A673 (cell line): ENCODE measurements around the gene GTF3C1. TPM values are rescaled to one million over a fixed set of nuclear protein-coding genes. Genes with fewer than 3 reads are reported as not detected.

ENCODE experiments used
- BruUV-seq: library from RNA; stranded (reverse); fragments of 400-500 nt; replicated peaks from 2 replicates; lab custom pipeline; 2021; lab: Mats Ljungman, UMichigan
- CTCF ChIA-PET: fragments of 300-600 bp; sonication (Branson Sonifier 250); formaldehyde crosslinking; loops from one replicate; lab custom pipeline; 2022; ENCODE audit warnings: antibody characterized with exemption; lab: Charles Lee
- POLR2A ChIA-PET: fragments of 300-600 bp; sonication (Branson Sonifier 250); formaldehyde crosslinking; loops from one replicate; lab custom pipeline; 2022; ENCODE audit warnings: antibody characterized with exemption; ENCODE audit not compliant: low non-redundant PET; lab: Charles Lee
- DNase-seq: peaks from one replicate; pipeline ENCODE4 v3.0.0-alpha.2; 2015; ENCODE audit warnings: low spot score
- H3K27ac ChIP-seq: fragments of 200-600 bp; sonication (generic); 2 replicates; pipeline ENCODE4 v1.5.1; 2016; ENCODE audit warnings: mixed run types, low read depth, mild to moderate bottlenecking, mixed read lengths, antibody characterized with exemption, low read length; ENCODE audit not compliant: poor library complexity, severe bottlenecking
- H3K27me3 ChIP-seq: fragments of 200-600 bp; sonication (generic); replicated peaks from 2 replicates; pipeline ENCODE4 v1.6.1; 2017; ENCODE audit warnings: mixed run types, low read depth, mild to moderate bottlenecking, mixed read lengths, antibody characterized with exemption, low read length; ENCODE audit not compliant: insufficient read depth, poor library complexity
- H3K36me3 ChIP-seq: fragments of 200-600 bp; sonication (generic); 2 replicates; pipeline ENCODE4 v1.6.1; 2016; ENCODE audit warnings: mixed run types, mild to moderate bottlenecking, mixed read lengths, antibody characterized with exemption, low read length; ENCODE audit not compliant: insufficient read depth, poor library complexity, severe bottlenecking
- H3K4me1 ChIP-seq: fragments of 200-600 bp; sonication (generic); 2 replicates; pipeline ENCODE4 v1.6.1; 2017; ENCODE audit warnings: mixed run types, mild to moderate bottlenecking, mixed read lengths, antibody characterized with exemption, low read length; ENCODE audit not compliant: insufficient read depth, poor library complexity, severe bottlenecking
- H3K4me3 ChIP-seq: fragments of 200-600 bp; sonication (generic); 2 replicates; pipeline ENCODE4 v1.5.1; 2016; ENCODE audit warnings: low read depth, mixed run types, mild to moderate bottlenecking, mixed read lengths, low read length; ENCODE audit not compliant: poor library complexity, severe bottlenecking
- H3K9me3 ChIP-seq: fragments of 200-600 bp; sonication (generic); 2 replicates; pipeline ENCODE4 v1.6.1; 2016; ENCODE audit warnings: mixed run types, low read depth, mild to moderate bottlenecking, mixed read lengths, antibody characterized with exemption, low read length; ENCODE audit not compliant: poor library complexity, severe bottlenecking
- EZH2 ChIP-seq: fragments of 200-600 bp; sonication (generic); IDR thresholded peaks from 2 replicates; pipeline ENCODE4 v1.6.1; 2017; ENCODE audit warnings: borderline replicate concordance, low read depth, mild to moderate bottlenecking, mixed read lengths, antibody characterized with exemption, low read length; ENCODE audit not compliant: poor library complexity, severe bottlenecking
- intact Hi-C: fragments of 100-400 bp; cut with micrococcal nuclease; formaldehyde crosslinking; loops from one replicate; pipeline ENCODE4 v1.10.0; 2022; ENCODE audit not compliant: unreplicated experiment
- total RNA-seq: library from RNA; stranded (reverse); gene quantifications from 2 replicates; pipeline ENCODE4 v1.2.3, GENCODE V29; 2021
- TF ChIP-seq, protein P1 (sequence below): fragments of 300-800, 200-600 bp; sonication (generic); conservative IDR thresholded peaks from 2 replicates; pipeline ENCODE4 v1.5.1; 2017; ENCODE audit warnings: low read depth, mild to moderate bottlenecking, antibody characterized with exemption, low read length, moderate library complexity, mixed read lengths

Gene GTF3C1
- total RNA-seq, 1 experiment from 2014 or later, result 94.2 TPM

DNA sequence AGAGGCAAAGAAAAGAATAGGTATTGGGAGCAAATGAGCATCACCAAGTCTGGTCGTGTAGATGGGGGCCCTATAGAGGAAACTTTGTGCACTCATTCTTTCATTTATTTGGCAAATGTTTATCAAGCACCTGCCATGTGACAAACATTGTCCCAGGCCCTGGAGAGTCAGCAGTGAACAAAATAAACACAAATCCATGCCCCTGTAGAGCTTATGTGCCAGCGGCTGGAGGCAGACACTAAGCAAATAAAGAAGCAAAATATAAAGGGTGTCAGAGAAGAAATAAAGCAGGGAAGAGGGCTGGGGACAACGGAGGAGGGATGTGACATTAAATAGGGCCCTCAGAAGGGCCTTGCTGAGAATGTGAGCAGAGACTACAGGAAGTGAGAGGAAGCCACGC is 45.8 kb upstream of the GTF3C1 start:
- H3K9me3 ChIP-seq, result no peaks in the 10 kb centered on the region
- H3K27me3 ChIP-seq, result no peaks in the 10 kb centered on the region
- POLR2A ChIA-PET, result no interaction called here
- no TSS peak for BruUV-seq
- intact Hi-C loops, result no loop called here
- H3K4me3 ChIP-seq, result no peak overlapping the region
- TF ChIP-seq, protein P1, sequence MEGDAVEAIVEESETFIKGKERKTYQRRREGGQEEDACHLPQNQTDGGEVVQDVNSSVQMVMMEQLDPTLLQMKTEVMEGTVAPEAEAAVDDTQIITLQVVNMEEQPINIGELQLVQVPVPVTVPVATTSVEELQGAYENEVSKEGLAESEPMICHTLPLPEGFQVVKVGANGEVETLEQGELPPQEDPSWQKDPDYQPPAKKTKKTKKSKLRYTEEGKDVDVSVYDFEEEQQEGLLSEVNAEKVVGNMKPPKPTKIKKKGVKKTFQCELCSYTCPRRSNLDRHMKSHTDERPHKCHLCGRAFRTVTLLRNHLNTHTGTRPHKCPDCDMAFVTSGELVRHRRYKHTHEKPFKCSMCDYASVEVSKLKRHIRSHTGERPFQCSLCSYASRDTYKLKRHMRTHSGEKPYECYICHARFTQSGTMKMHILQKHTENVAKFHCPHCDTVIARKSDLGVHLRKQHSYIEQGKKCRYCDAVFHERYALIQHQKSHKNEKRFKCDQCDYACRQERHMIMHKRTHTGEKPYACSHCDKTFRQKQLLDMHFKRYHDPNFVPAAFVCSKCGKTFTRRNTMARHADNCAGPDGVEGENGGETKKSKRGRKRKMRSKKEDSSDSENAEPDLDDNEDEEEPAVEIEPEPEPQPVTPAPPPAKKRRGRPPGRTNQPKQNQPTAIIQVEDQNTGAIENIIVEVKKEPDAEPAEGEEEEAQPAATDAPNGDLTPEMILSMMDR, result no peak
- TF ChIP-seq EZH2, result no peak
- H3K36me3 ChIP-seq, result no peaks in the 10 kb centered on the region
- no peaks in the 10 kb centered on the region for H3K4me1 ChIP-seq
- CTCF ChIA-PET, result no interaction called here
- DNase-seq, result no peak
- H3K27ac ChIP-seq, result no peak overlapping the region

DNA sequence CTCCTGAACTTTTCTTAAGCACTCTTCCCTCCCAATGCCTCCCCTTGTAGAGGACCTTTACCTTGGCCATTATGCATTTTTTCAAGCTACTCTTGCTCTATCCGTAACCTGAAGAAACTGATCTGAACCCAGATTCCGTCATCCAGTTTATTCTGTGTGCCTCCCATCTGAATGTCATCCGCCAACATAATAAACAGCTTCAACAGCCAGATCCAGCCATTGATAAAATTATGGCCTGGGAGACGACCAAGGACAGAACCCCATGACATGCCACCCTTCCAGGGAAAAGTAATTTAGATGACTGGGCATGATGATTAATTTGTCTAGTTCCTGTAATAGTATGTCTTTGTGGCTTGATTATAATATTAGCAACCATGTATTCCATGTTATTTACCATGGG is 42.1 kb upstream of the GTF3C1 start:
- no TSS peak for BruUV-seq
- DNase-seq, result no peak
- Histone ChIP-seq H3K4me1 (no peaks in the 10 kb centered on the region), H3K27me3 (no peaks in the 10 kb centered on the region), H3K36me3 (no peaks in the 10 kb centered on the region), H3K27ac (no peak overlapping the region), H3K4me3 (no peak overlapping the region), H3K9me3 (no peaks in the 10 kb centered on the region)
- ChIA-PET CTCF (no interaction called here), POLR2A (no interaction called here)
- no peak for TF ChIP-seq EZH2
- intact Hi-C loops, result no loop called here

DNA sequence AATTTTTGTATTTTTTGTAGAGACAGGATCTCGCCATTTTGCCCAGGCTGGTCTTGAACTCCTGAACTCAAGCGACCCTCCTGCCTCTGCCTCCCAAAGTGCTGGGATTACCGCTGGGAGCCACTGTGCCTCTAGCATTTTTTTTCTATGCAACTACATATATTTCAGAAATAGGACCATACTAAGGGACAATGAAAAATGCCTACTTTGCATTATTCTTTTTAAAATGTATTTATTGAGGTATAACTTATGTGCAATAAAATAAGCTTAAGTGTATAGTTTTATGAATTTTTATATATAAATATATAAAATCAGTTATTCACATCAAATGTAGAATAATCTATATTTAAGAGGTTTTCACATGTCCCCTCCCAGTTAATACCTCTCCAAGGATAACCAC is 38.3 kb upstream of the GTF3C1 start:
- DNase-seq, result no peak
- H3K27ac ChIP-seq, result no peak overlapping the region
- ChIA-PET CTCF (no interaction called here), POLR2A (interaction anchor here (0.6 kb wide), 1 partner anchor 1235 kb away, joined by 11 read pairs; the partner anchor contains the start of gene ATXN2L)
- no peak overlapping the region for H3K4me3 ChIP-seq
- intact Hi-C loops, result no loop called here
- no peaks in the 10 kb centered on the region for H3K36me3 ChIP-seq
- no peaks in the 10 kb centered on the region for H3K27me3 ChIP-seq
- BruUV-seq, result no TSS peak
- TF ChIP-seq, protein P1, result no peak
- no peak for TF ChIP-seq EZH2
- H3K4me1 ChIP-seq, result no peaks in the 10 kb centered on the region
- no peaks in the 10 kb centered on the region for H3K9me3 ChIP-seq

DNA sequence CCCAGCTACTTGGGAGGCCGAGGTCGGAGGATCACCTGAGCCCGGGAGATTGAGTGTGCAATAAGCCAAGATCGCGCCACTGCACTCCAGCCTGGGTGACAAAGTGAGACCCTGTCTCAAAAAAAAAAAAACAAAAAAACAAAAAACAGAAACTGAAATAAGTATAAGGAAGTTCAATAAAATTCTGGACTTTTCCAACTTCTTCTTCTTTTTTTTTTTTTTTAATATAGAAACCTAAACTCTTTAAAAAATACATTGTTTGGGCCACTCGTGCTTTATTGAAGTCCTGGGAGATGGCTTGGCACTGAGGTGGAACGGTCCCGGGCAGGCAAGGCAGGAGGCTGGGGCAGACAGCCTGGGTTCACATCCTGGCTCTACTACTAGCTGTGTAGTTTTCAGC is 37.0 kb upstream of the GTF3C1 start:
- no peaks in the 10 kb centered on the region for H3K36me3 ChIP-seq
- H3K4me1 ChIP-seq, result no peaks in the 10 kb centered on the region
- intact Hi-C loops, result no loop called here
- TF ChIP-seq, protein P1, result no peak
- TF ChIP-seq EZH2, result no peak
- H3K4me3 ChIP-seq, result no peak overlapping the region
- no peak for DNase-seq
- no peak overlapping the region for H3K27ac ChIP-seq
- H3K27me3 ChIP-seq, result no peaks in the 10 kb centered on the region
- H3K9me3 ChIP-seq, result no peaks in the 10 kb centered on the region
- POLR2A ChIA-PET, result no interaction called here
- no TSS peak for BruUV-seq
- CTCF ChIA-PET, result no interaction called here
